Stimulated activated CD4-positive, alpha-beta T cell treated with anti-CD3 and anti-CD28 coated beads, Interleukin-4, amount 100 ng/mL, for 24 hours (primary cell): Measurements from ENCODE around the gene ZNF44.

Experiments
- DNase-seq: peaks from one replicate; pipeline ENCODE4 v3.0.0-alpha.2; 2020

ZNF44 gene

GRCh38 chr19:12260861-12261260 is 33.8 kb downstream of the ZNF44 start:
- DNase-seq: no peak

- no peak for DNase-seq
Observed at GRCh38 chr19:12260236-12260635, 34.4 kb downstream of the ZNF44 start.

GRCh38 chr19:12255372-12255771 is 39.3 kb downstream of the ZNF44 start:
- no peak for DNase-seq

GRCh38 chr19:12247644-12248222 is 47.0 kb downstream of the ZNF44 start:
- no peak for DNase-seq

- DNase-seq: no peak
Observed at GRCh38 chr19:12244370-12244769, 50.3 kb downstream of the ZNF44 start.

- DNase-seq: no peak
Observed at GRCh38 chr19:12237143-12237839, 57.4 kb downstream of the ZNF44 start.

GRCh38 chr19:12232961-12233360 is 61.7 kb downstream of the ZNF44 start:
- DNase-seq: no peak

GRCh38 chr19:12230751-12231733 is 63.6 kb downstream of the ZNF44 start:
- DNase-seq: no peak

GRCh38 chr19:12229990-12230389 is 64.7 kb downstream of the ZNF44 start:
- no peak for DNase-seq

GRCh38 chr19:12224676-12225075 is 70.0 kb downstream of the ZNF44 start:
- DNase-seq: no peak

GRCh38 chr19:12222980-12223630 is 71.6 kb downstream of the ZNF44 start:
- no peak for DNase-seq
